HG03103 (cell line): ENCODE measurements around the gene RAB19.
A peak's percentile ranks its signal among the peaks of the same experiment; 100 is the strongest.

Source experiments
- ATAC-seq: cut with Tn5 transposase; IDR thresholded peaks from one replicate; pipeline ENCODE4 v1.9.1; 2021; ENCODE audit warnings: low read depth; ENCODE audit not compliant: unreplicated experiment

RAB19 gene, protein sequence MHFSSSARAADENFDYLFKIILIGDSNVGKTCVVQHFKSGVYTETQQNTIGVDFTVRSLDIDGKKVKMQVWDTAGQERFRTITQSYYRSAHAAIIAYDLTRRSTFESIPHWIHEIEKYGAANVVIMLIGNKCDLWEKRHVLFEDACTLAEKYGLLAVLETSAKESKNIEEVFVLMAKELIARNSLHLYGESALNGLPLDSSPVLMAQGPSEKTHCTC

DNA sequence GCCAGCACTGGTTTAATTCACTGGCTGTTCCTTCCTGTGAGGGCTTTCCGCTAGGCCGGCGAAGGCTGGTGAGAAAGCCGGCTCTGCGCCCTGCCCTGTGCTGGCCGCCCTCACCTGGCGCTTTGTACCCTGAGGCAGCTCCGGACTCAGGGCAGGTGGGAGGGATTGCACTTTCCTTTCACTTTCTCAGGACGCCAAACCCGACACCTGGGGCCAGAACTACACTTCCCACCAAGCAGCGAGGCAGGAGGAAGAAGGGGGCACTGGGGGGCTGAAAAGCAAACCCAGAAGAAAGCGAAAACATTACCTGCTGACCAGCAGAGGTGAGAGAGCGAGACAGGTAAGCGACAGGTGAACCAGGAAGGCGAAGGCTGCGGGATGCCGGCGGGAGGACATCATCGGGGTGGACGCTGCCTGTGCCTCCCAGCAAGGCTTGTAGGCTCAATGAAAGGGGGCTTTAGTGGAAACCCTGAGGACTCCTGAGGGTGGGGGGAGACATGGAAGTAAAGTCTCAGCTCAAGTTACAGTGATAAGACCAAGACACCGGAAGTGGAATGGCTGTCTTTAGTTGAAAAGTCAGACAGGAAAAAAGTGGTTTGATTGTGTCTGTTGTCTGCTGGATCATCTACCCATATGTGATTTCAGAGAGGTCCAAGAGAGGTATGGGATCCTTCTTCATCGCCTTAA is at the start of gene RAB19:
RAB19 (plus strand) TSS at position 181 of the 687 bp plus-strand sequence. CDS start 3,589 bp downstream, outside the sequence.
- ATAC-seq, result no peak

DNA sequence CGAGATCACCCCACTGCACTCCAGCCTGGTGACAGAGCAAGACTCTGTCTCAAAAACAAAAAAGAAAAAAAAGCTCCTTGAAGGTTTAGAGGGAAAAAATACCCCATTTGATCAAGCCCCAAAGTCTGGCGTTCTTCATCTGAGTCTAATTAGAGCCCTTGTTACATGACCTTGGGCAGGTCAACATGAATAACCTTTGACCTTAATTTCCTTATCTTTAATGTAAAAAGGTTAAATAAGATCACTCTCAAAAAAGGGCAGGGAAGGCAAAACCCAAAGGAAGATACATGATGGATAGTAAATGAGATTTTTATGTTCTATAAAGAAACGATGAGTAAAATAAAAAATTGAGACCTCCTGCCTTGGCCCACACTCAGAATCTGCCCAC is 45.8 kb upstream of the RAB19 start:
- ATAC-seq, result no peak

DNA sequence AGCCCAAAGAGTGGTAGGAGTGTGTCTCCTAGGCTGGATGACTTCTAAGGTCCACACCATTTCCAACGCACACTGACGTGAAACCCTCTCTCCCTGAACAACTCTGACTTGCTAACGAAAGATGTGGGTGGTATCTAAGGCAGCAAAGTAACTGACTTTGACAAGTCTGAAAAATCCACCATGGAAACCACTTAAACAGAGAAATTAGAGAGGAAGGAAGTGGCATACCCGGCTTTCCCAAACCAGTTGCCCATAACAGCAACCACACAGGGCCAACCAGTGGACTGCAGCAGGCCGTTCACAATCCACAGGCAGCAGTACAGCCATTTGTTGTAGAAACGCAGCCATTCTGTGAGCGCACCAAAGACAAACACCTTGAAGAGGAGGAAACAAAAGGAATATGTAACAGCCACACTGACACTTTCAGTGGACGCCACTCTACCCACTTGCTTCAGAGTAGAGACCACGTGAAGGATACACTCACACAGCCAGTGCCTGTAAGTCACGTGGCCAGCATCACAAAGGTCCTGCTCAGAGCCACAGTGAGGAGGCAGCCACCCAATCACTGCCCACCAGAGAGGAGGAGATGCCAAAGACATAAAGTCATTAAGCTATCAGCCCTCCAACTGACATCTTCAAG is 45.3 kb upstream of the RAB19 start:
- ATAC-seq, result no peak

DNA sequence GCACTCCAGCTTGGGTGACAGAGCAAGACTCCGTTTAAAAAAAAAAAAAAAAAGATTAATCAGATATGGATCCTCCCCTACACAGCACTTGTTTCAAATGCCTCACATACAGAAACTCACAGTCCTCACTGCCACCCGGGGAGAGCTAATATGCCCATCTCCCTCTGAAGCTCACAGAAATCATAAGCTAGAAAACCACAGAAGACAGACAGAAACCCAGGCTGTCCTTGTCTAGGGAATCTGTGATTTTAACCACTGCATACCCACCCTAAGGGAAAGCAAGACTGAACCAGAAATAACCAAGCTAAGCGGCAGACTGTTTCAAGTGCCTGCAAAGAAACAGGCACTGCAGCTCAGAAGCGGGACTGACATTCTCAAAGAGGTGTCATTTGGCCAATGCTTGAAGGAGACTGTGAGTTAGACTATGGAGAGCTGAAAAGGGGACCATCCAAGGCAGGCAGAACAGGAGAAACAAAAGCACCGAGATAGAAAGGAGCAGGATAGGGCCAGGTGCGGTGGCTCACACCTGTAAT is 43.1 kb upstream of the RAB19 start:
- no peak for ATAC-seq

DNA sequence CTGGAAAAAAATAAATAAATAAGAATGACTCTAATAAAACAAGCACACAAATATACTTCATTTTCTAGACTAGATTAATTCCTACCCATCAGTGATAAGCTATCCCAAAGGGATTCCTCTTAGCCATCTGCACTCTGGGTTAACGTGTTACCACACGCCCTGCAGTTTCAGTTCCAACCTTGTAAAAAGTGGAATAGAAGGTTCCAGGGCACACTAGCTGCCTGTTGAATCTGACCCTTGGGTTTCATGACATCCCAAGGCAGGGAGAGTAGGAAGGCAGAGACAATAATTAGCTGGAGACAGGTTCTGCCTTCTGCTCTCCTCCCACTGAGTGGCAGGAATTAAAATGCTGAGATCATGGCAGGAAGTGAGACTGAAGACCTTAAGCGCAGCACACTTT is 39.0 kb upstream of the RAB19 start:
- no peak for ATAC-seq

DNA sequence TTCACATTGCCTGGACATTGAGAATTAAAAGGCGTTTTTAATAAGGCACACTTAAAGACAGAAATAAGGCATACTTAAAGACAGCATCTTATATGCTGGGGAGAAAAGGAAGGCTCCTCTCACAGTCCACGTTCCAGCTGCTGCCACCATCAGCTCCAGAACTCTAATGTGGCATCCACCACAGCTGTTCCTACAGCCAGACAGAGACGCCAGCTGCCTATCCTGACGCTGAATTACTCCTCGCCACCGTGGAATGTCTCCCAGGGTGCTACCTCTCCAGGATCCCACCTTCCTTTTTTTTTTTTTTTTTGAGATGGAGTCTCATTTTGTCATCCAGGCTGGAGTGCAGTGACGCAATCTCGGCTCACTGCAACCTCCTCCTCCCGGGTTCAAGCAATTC is 36.3 kb upstream of the RAB19 start:
- no peak for ATAC-seq

DNA sequence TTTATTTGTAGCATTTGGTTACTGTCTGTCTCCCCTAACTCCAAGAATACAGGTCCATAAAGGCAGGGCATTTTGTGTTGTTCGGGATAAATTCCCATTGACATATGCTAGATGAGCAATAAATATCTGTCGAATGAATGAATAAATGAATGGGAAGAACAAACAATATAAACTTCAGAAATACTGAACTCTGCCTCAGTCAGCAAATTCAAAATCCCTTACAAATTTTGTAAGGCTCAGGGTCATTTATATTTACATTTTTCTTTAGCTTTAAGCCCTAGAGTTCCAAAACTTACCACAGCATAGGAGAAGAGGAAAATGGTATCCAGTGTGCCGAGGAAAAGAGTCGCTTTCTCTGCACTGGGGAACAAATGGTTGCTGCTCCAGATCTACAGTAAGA is 34.6 kb upstream of the RAB19 start:
- no peak for ATAC-seq

DNA sequence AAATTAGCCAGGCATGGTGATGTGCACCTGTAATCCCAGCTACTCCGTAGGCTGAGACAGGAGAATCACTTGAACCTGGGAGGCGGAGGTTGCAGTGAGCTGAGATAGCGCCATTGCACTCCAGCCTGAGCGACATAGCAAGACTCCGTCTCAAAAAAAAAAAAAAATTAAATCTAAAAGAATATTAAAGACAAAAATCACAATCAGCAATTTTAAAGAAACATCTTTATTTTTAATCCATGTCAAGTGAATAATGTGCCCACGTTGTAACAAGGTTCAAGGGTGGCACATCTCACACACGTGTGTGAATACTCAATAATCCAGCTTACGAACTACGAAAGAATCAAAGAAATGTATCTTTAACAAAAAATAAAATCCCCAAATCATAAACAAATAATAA is 28.5 kb upstream of the RAB19 start:
- ATAC-seq, result no peak

DNA sequence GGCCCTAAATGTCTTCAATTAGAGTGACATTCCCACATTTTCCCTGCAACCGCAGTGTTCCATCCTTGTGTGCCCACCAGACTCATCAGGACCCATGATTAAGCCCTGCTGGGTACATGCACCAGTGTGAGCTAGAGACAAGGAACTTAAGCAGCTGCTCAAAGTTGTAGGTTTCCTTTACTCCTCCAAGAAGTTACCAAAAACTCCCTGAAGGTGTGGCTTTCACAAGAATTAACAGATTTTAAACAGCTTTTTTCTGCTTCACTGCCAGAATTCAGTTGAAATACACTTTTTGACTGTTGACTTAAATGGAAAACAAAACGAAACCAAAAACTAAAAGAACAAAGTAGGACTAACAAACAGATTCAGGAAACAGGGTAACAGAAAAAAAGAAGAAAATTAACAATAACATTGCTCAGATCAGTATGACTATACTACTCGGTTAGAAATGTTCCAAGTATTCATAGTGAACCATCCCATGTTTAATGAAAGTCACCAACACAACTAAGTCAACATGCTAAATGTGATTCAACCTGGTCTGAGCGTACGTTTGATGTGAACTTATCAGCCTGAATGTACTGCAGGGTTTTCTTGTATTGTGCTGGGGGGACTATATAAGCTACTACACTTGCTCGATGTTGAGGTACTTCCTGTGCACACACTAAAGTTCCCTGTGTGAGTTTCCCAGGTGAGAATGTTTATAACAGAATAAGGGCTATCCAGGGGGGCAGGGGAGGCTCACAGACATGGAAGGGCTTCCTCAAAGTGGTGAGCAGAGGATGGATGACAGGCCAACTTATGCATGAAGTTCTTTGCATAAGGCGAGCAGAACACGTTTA is 27.7 kb upstream of the RAB19 start:
- no peak for ATAC-seq

DNA sequence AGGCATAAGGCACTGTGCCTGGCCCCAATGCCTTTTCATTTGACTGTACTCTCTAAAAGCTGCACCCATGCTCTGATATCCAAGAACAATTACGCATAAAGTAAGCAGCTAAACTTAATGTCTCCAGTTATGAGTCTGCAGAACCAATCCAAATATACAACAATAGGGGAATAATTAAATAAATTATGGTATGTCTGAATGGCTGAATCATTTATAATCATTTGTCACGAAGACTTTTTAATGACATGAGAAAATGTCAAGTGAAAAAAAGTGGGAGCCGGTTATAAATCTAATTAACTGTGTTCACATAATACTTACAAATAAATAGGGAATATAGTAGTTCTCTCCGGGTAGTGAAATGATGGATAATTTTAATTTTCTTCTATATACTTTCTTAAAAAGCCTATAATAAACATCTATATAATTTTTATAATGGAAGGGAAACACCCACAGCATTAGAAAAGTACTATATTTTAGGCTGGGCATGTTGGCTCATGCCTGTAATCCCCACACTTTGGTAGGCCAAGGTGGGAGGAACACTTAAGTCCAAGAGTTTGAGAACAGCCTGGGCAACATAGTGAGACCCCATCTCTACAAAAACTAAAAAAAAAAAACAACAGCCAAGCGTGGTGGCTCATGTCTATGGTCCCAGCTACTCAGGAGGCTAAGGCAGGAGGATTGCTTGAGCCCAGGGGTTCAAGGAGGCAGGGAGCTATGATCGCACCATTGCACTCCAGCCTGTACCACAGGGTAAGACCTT is 19.7 kb upstream of the RAB19 start:
- ATAC-seq, result no peak

DNA sequence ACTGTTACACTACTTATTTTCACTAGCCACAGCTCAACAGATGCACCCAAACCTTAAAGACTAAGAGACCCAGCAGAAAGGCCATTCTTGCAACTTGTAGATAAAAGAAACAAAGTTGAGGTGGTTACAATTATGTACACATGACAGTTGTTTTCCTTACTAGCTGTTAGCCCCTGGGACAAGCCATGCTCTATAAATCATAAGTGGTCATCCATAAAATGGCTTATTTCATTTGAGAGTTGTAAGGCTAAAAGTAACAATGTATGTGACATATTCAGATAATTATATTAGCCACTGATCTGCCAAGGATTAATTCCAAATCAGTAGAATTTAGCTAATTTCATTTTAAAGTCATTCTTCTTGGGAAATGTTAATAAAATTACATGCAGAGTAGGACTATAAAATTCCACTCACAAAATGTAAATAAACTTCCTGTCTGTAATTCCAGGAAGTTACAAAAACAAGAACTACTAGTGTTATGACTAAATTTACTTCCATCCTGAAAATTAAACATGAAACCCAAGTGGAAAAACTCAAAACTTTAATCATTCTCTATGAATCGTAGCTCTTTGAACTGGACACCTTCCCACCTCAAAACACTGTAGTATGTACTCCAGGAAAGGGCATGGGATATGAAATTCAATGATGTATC is 18.8 kb upstream of the RAB19 start:
- no peak for ATAC-seq

DNA sequence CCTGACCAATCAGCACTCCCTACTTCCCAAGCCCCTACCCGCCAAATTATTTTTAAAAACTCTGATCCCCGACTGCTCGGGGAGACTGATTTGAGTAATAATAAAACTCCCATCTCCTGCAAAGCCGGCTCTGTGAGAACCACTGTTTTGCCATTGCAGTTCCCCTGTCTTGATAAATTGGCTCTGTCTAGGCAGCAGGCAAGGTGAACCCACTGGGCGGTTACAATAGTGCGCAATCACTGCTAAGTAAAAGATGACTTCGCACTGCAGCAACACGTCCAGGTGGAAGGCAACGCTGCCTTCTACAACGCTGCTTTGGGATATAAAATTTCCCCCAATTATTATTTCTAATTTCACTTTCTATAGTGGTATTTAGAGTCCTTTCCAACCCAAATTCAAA is 14.4 kb upstream of the RAB19 start:
- ATAC-seq, result no peak

DNA sequence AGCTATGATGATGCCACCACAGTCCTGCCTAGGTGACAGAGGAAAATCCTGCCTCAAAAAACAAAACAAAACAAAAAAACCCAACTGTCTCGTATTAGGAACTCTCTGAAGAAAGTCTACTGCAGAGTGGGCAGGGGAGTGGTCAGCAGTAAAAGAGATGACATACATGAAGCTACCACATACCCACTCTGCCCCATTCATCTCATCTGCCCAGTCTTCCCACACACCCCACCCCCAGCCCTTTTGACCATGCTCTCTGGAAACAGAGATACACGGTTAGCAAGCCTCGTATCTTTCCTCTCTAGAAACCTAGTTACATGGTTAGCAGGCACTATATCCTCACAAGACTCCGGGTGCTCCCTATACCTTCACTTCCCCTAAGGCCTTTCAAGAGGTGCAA is 13.8 kb upstream of the RAB19 start:
- ATAC-seq, result peak; percentile 10

DNA sequence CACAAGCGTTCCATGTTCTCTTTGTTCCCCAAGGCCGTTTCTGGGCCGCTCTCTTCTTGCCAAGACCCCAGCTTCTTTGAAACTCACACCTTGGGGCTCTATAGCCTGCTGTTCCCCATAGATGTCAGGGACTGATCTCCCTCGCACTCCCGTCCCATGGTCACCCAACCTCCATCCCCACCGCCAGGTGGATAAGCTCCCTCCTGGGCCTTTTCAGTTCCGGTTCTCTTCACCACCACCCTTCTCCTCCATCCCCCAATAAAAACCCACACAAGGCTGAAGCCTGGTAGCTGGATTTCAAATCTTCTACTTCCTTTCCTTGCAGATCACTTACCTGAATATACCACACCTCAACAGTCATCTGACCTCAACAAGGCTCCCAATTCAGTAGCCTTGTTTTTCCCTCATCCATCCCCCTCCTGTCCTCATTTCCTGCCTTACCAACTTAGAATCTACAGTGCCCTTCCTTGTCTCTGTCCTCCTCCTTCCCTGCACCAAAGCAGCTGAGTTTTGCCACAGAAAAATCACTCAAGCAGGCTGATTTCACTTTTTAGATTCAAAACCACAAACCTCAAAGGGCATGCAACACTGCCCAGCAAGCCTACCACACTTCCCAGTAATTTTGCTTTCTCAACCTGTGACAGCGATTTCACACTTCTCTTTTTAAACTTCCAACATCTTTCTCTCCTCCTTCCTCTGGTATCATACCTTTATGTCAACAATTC is 13.2 kb upstream of the RAB19 start:
- peak; percentile 69 for ATAC-seq

DNA sequence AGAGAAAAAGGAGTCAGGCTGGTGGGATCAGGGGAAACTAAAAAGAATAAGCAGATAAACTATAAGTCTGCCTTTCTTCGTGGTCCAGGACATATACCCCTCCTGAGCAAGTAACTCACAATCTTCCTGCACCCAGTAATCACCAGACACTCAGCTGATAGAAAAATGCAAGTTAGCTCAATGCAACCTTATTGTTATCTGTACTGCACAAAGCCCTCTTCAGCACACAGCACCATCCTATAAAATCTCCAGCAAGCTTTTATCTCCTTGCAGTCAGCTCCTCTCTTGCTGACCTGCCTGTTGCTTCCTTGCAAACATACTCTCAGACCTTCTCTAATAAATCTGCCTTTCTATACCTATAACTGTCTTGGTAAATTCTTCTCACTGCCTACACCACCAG is 12.2 kb upstream of the RAB19 start:
- no peak for ATAC-seq

DNA sequence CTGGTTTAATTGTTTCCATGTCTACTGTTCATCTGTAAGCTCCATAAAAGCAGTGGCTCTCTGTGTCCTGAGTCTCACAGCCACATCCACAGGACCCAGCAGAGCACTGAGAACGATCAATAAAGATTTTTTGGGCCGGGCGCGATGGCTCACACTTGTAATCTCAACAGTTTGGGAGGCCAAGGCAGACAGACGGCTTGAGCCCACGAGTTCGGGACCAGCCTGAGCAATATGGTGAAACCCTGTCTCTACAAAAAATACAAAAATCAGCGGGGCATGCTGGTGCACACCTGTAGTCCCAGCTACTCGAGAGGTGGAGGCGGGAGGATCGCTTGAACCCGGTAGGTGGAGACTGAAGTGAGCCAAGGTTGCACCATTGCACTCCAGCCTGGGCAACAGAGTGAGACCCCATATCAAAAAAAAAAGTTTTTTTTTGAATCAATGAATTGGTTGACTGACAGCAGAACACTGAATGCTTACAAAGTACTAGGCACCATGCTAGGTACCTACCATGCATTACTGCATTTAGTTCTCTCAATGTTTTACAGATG is 10.0 kb upstream of the RAB19 start:
- ATAC-seq, result no peak

DNA sequence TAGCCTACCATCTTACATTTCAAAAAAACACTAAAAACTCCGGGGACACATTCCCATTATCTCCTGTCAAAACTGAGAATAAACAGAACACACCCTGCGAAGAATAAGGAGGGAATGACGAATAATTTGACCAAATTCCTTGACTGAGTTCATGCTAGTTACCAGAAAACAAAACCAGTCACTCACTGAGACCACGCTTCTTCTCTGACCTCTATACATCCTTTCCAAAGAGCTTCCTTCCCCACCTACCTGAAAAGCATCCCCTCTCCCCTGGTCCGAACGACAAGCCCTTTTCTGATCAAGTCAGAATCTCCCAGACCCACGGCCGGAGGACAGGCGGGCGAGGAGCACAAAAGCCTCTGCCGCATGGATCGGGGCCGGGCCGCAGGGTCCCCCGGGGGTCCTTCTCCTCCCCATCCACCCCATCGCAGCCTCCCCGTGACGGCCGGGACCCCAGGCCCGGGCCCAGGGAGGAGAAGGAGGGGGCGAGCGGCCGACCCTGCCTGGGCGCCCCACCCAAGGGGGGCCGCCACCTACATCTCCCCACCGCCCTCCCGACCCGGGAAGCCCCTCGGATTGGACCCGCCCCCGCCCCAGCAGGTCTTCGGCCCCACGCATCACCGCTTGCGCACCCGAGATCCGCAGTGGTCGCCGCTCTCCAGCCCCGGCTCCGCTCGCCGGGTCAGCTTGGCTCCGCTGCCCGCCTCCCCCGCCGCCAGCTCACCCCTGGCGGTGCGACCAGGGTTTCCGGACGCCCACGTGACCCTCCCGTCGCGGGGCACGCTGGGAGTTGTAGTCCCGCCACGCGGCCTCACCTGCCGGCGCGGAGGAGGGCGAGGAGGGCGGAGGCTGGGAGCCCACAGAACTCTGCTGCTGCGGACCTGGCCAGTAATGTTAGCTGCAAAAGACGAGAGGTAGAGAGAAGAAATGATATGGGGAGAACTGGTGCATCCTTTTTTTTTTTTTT is 5.8 kb upstream of the RAB19 start, which contains the start of gene SLC37A3:
SLC37A3 (minus strand) TSS at position 747 of the 967 bp plus-strand sequence. CDS start 16,004 bp downstream, outside the sequence.
- ATAC-seq, result peak; percentile 95
